HL-60/S4 (cell line): ENCODE results near the gene SLC25A5.
"Not testable (repeated sequence)": the region's sequence is repeated elsewhere in the genome, so short reads cannot be mapped to it uniquely, and the experiment has no call there.

Experiments
- in situ Hi-C: fragments of 300-500 bp; cut with MboI; formaldehyde crosslinking; loops from 2 replicates; pipeline ENCODE4 v1.14.3; 2022; ENCODE audit warnings: low sequenced_read_pairs

Gene SLC25A5

DNA sequence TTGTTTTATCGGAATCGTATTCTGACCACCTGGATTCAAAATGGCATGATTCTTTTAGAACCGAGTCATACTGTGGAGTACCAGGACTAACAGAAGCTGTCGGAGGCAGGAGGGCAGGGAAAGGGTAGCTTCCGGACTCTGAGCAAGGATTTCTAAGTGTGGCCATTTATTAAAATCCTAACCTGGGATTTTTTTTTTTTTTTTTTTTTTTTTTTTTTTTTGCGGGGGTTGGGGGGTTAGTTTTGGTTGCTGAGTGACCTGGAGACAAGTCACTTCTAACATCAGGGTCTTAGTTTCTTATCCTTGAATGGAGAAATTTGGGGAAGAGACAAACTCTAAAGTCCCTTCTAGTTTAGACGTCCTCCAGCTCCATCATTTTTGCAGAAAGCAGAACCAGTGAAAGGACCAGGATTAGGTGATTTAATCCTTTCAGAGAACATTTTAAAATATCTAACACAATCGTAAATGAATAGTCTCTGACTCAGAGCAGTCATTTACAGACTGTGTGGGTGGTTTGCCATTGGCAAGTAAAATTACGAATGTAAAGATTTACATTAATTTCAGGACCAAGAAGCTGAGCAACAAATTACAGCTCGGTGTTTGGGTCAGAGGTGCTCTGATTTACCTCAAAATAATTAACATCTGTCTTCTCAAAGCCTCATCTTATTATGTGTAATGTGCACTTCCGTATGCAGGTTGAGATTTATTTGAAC is 7.3 kb downstream of the SLC25A5 start:
- in situ Hi-C loops: no loop called here

DNA sequence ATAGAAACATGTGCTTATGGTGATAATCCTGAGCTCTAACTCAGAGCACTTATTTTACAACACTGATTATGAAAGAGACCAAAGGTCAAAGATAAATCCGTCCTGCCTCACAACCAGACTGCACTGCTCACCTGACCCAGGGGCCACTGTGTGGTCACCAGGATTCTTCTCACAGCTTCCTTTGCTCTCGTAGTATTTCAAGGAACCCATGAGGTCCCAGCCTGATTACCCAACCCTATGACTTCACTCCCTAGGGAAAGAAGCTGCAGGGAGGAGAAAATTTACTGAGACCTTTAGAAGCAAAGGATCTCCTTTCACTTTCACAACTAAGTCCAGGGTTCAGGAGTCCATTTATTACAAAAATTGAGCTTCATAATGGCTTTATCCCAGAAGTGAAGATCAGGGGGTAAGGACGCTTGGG is 9.6 kb downstream of the SLC25A5 start:
- in situ Hi-C loops: no loop called here

DNA sequence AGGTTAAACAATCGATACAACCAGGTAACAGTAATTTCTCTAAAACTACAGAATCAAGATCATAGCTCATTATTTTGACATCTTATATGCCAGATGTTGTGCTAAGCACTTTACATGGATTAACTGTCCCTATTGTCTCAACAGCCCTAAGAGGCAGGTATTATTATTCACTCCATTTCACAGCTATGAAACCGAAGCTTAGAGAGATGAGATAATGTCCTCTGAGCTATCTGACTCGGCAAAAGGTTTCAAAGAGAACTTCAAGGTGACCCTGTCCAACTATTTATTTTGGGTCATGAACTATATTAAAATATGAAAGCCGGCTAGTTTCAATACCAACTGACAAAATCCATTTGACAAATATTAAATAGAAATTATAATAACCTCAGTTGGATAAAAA is 10.3 kb downstream of the SLC25A5 start:
- in situ Hi-C loops: no loop called here

DNA sequence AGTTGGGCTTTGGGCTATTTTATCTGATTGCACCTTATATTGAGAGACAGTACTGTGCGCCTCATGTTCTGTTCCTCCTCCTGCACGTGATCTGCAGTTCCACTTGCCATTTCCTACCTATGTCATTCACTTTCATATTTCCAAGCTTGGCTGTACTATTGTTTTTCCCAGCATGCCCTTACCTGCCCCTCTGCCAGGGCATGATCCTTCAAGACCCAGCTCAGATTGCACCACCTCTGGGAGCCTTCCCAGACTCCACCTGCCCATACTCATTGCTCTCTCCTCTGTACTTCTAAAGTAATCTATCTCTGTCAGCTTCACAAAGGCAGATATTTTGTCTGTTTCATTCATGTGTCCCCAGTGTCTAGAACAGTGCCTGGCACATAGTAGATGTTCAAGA is 11.6 kb downstream of the SLC25A5 start:
- in situ Hi-C loops: no loop called here

DNA sequence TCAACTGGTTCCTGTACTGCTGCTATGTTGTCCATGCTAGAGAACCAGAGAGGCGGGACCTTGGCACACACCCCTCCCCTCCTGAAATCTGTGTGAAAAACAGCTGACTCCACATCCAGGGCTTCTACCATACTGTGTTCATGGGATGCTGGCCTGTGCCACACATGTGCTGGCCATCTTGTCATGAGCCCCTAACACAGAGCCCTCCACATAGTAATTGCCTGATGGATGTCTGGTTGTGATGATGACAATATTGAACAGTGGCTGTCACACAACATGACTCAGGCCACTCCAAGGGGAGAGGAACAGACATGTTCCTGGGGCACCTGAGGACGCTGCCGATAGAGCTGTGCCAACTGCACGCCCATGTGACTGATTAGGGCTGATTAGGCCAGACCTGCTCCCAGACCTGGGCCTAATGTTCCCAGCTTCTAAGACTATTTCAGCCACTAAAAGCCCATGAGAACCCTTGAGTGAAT is 13.1 kb downstream of the SLC25A5 start:
- in situ Hi-C loops: no loop called here

DNA sequence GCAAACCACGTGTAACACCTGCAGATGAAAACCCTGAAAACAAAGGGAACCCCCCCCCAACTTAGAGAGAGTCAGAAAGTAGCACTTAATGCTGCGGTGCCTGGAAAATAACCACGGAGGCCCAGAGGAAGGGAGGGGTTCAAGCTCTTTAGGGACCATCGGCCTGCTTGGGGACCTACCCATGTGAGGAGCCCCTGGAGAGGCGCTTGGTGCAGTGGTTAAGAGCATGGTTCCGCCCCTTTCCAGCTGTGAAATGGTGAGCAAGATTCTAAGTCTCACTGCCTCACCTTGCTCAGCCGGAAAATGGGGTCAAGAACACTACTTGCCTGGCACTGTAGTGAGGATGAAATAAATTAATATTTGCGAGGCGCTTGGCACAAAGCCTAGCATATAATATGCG is 13.8 kb downstream of the SLC25A5 start:
- in situ Hi-C loops: no loop called here

DNA sequence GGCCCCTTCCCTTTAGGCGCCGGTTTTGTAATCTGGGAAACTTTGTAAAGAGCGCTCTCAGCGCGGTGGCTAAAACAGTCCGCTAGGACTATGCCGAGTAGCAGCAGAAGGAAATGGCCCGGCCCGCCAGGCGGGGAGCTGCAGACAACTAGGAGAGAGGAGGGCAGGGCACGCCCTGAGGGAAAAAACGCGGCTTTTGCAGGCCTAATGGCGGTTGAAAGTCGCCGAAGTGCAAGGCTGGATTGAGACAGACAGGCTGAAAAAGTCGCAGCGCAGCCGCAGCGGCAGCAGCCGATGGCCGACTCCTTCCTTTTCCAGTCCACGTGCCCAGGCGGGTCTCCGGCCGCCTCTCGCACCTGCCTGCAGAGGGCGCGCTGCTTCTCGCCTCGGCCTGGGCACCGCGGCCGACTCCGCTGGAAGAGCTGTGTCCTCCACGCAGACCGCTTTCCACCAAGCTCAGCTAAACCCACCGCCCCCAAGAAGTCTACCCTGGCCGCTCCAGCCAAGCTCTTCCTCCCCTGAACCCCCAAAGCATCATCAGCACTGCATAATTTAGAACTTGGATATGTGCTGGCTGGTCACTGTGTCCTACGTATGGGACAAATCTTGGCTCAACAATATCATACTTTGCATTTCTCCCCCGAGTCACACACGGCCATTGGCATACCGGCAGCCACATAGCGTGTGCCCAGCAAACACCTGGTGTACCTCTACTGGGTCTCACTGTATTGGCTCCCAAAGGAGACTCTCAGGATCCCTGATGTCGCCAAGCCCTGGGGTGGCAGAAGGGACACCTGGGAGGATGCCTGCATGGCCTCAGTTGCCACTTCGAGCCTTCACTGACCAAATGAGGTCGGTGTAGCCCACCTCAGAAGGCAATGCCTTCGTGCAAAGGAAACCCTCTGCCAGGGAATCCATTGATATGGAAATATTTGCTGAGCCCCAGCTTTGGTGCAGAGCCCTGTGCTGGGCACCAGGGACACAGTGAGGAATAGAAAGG is 14.5 kb downstream of the SLC25A5 start:
- in situ Hi-C loops: no loop called here

DNA sequence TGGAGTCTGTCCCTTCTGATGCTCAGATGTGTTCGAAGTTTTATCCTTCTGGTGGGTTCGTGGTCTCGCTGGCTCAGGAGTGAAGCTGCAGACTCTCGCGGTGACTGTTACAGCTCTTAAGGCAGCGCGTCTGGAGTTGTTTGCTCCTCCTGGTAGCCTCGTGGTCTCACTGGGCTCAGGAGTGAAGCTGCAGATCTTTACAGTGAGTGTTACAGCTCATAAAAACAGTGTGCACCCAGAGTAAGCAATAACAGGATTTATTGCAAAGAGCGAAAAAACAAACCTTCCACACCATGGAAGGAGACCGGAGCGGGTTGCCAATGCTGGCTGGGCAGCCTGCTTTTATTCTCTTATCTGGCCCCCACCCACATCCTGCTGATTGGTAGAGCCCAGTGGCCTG is 18.5 kb downstream of the SLC25A5 start:
- in situ Hi-C loops: no loop called here

DNA sequence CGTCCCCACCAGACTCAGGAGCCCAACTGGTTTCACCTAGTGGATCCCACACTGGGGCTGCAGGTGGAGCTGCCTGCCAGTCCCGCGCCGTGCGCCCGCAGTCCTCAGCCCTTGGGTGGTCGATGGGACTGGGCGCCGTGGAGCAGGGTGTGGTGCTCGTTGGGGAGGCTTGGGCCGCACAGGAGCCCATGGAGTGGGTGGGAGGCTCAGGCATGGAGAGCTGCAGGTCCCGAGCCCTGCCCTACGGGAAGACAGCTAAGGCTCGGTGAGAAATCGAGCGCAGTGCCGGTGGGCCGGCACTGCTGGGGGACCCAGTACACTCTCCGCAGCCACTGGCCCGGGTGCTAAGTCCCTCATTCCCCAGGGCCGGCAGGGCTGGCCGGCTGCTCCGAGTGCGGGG is 19.5 kb downstream of the SLC25A5 start:
- in situ Hi-C loops: not testable (repeated sequence)

DNA sequence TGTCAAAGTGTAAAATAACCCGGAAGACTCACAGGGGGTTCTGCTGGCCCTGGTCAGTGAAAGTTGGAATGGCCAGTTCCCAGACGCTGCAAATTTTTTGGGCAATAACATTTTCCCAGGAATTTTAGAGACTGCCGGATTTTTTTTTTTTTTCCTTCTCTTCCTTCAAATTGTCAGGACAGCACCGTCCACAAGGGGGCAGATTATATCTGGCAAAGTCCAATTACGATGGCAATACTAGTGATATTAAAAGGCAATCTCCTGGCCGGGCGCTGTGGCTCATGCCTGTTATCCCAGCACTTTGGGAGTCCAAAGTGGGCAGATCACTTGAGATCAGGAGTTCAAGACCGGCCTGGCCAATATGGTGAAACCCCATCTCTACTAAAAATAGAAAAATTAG is 20.5 kb downstream of the SLC25A5 start:
- in situ Hi-C loops: no loop called here

DNA sequence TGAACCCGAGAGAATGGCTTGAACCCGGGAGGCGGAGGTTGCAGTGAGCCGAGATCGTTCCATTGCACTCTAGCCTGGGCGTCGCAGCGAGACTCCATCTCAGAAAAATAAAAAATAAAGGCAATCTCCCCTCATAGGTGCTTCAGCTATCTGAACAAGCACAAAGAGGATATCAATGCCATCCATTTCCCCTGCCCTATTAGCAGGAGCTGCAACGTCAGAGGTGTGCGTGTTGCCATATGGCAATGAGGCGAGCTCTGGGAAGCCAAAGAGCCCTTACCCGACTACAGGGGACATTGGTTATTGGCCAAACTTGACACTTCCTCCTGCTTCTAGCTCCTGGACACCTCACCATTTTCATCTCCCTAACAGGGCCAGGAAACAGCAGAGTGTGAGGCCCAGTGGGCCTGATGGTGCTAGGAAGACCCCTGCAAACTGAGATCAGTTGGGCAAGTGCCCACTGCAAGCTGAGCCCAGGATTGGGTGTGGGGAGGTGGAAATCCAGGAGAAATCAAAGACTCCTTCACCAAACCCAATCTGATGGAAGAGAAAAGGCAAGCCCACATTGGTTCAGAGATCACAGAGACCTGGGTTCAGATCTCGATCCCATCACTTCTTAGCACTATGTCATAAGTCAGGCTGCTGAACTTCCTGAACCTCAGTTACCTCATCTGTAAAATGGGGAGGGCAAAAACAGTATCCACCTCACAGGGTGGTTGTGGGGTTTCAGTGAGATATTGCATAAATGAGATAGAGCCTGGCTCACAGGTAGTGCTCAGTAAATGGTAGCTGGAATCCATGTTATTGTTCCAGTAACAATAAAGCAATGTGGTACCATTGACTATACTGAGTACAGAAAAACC is 21.2 kb downstream of the SLC25A5 start:
- in situ Hi-C loops: no loop called here

DNA sequence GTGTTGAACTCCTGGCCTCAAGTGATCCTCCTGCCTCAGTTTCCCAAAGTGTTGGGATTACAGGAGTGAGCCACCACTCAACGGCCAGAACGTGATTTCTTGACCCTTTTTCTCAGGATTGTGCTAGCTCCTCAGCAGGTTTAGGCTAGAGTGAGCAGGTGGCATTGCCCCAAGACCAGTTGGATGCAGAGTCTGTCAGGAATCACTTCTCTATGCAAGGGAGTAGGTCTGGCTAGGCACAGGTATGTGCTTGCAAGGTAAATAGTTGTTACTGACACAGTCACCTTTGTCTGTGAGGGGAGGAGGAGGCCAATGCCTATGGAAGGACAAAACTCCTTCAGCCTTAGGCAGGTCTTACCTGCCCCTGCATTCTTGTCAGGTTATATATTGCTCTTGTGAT is 24.2 kb downstream of the SLC25A5 start:
- in situ Hi-C loops: no loop called here

DNA sequence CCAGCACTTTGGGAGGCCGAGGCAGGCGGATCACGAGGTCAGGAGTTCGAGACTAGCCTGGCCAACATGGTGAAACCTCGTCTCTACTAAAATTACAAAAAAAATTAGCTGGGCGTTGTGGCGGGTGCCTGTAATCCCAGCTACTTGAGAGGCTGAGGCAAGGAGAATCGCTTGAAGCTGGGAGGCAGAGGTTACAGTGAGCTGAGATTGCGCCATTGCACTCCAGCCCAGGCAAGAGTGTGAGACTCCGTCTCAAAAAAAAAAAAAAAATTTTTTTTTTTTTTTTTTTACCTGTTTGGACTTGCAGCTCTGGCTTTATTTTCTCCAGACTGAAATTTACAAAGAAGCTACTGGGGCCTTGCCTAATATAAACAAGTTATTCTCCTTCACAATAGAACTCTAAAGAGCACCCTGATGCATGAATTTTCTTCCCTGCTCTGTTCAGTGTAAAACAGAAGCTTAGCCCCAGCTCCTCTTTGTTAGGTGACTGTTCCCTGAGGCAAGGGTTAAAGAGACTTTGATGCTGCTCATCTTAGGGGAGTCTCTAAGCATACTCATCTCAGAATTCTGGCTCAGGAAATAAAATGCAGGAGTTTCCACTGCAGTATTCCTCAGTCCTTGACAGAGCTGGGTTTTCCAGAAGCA is 25.7 kb downstream of the SLC25A5 start:
- in situ Hi-C loops: not testable (repeated sequence)

DNA sequence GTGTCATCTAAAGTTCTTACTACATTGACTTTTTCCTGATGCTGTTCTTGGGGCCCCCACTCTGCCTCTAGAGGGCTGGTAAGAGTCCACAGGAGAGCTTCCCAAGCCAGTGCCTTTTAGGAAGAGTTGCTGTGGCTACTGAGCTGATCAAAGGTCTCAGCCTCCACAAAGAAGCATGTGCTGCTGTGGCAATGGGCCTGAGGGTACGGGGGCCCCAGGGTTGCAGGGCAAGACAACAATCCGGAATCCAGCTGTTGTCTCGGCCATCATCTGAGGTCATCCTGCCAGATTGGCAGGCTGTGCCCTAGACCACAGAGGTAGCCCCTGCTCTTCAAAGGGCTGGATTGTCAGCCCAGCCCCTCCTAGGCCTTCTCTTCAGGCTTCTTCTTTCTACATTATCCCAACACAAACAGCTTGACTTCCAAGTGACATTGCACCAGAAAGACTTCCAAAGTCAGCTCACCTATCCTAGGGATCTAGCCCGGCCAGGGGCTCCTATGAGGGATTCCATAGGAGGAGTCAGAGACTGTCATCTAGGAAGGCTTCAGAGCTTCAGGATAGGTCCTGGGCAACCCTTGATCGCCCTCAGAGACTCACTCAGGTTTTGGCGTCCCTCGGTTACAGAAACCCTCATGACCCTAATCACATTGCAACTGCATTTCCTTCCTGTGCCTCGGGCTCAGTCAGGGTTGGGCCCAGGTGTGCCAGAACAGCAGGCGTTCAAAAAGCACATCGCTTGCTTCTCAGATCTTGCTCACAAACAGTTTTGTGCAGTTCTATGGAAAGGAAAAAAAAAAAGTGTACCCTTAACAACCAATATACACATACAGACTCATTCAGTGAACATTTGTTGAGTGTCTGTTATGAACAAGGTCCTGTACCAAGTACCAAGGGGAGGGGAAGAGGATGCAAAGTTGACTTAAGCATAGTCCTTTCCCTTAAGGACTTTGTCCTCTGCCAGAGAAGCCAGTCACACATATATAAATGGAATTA is 27.8 kb downstream of the SLC25A5 start:
- in situ Hi-C loops: no loop called here

DNA sequence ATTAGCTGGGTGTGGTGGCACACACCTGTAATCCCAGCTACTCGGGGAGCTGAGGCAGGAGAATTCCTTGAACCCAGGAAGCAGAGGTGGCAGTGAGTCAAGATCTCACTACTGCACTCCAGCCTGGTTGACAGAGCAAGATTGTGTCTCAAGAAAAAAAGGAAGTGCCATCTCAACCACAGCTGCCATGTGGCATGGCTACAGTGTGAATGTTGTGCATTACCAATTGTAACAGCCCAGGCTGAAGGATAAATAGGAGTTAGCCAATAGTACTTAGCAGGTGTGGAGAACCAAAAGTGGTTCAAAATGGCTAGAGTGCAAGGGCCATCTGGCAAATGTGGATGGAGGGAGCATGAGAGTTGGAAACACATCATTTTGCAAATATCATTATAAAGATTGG is 28.9 kb downstream of the SLC25A5 start:
- in situ Hi-C loops: no loop called here

DNA sequence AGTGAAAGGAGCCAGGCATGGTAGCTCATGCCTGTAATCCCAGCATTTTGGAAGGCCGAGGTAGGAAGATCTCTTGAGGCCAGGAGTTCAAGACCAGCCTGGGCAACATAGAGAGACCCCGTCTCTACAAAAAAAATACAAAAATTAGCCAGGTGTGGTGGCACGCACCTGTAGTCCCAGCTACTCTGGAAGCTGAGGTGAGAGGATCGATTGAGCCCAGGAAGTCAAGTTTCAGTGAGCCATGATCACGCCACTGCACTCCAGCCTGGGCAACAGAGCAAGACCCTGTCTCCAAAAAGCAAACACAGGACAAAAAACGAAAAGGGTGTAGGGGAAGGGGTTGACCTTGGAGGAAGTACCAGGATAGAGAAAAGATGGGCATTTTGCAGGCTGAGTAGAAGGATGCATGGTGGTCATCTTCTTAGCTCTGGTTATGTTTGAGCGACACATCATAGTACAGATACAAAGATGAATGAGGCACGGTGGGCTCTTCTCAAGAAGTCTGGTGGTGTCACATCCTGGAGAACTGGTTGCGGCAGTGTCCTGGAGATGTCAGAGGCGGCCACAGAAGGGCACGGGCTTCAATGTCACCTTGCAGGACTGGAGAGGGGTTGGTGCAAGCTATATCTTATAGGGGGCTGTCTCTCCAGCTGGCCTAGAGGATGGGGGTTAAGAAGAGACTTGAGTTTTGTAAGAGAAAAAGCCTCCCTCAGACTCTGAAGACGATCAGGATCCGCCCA is 32.0 kb downstream of the SLC25A5 start:
- in situ Hi-C loops: loop anchor here (25.0 kb wide), 1 partner anchor 237 kb away; no protein-coding TSS in a partner anchor

DNA sequence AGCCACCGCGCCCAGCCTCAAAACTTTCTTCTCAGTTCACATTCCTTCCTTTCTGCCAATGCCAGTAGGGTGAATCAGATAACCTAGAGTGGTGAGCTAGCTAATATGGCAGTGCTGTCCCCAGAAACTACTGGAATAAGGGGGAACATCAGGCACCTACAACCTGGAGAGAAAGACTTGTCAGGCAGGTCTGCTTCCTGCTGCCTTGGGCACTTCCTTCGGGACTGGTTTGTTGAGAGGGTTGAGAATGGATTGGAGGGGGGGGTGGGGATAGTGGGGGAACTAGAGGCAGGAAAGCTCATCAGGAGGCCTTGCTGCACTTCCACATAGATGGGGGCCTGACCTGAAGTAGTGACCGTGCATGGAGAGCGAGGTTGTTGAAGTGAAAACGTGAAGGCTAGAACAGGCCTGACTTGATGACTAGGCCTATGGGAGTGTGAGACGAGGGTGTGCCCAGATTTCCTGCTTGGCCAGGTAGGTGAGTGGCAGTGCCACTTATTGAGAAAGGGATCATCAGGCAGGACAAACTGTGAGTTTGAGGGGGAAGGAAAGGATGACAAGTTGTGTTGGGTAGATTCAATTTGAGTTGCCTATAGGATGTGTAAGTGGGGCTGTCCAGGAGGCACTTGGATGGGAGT is 33.4 kb downstream of the SLC25A5 start:
- in situ Hi-C loops: loop anchor here (25.0 kb wide), 1 partner anchor 236 kb away; no protein-coding TSS in a partner anchor
